Measurements from ENCODE around the gene BLVRA. TPM values are rescaled to one million over a fixed set of nuclear protein-coding genes. Genes with fewer than 3 reads are reported as not detected.
"Not testable (repeated sequence)": the region's sequence is repeated elsewhere in the genome, so short reads cannot be mapped to it uniquely, and the experiment has no call there.

Gene BLVRA
- polyA plus RNA-seq, 12 donors: 21.8 to 37.2 (median 33.6) TPM; not detected in 1

- no peak for DNase-seq
Observed at GRCh38 chr7:43767311-43767710, 8.8 kb downstream of the BLVRA start.

- no peak for DNase-seq
Observed at GRCh38 chr7:43768201-43768886, 9.9 kb downstream of the BLVRA start.

GRCh38 chr7:43768887-43769272, 10.4 kb downstream of the BLVRA start:
- DNase-seq: no peak

- DNase-seq: no peak
Observed at GRCh38 chr7:43769281-43769680, 10.8 kb downstream of the BLVRA start.

GRCh38 chr7:43769791-43770465, 11.4 kb downstream of the BLVRA start:
- DNase-seq: no peak

GRCh38 chr7:43771128-43771527, 12.6 kb downstream of the BLVRA start:
- DNase-seq: no peak

- no peak for DNase-seq
Observed at GRCh38 chr7:43771573-43771972, 13.1 kb downstream of the BLVRA start.

- DNase-seq: not testable (repeated sequence)
Observed at GRCh38 chr7:43773268-43773667, 14.8 kb downstream of the BLVRA start.

GRCh38 chr7:43775255-43775654, 16.8 kb downstream of the BLVRA start:
- DNase-seq: not testable (repeated sequence)

- DNase-seq: not testable (repeated sequence)
Observed at GRCh38 chr7:43778293-43779044, 20.0 kb downstream of the BLVRA start.

- no peak for DNase-seq
Observed at GRCh38 chr7:43779045-43779812, 20.7 kb downstream of the BLVRA start.

GRCh38 chr7:43781726-43782607, 23.5 kb downstream of the BLVRA start:
- DNase-seq: no peak

GRCh38 chr7:43782768-43783555, 24.5 kb downstream of the BLVRA start:
- no peak for DNase-seq

- no peak for DNase-seq
Observed at GRCh38 chr7:43784030-43784584, 25.6 kb downstream of the BLVRA start.

- not testable (repeated sequence) for DNase-seq
Observed at GRCh38 chr7:43784585-43785087, 26.2 kb downstream of the BLVRA start.

GRCh38 chr7:43785420-43785819, 26.9 kb downstream of the BLVRA start:
- DNase-seq: peak; percentile 31

GRCh38 chr7:43787771-43788170, 29.3 kb downstream of the BLVRA start:
- DNase-seq: no peak

- DNase-seq: no peak
Observed at GRCh38 chr7:43790006-43790405, 31.5 kb downstream of the BLVRA start.

- no peak for DNase-seq
Observed at GRCh38 chr7:43790834-43791233, 32.4 kb downstream of the BLVRA start.

GRCh38 chr7:43791665-43792064, 33.2 kb downstream of the BLVRA start:
- DNase-seq: no peak

Data from muscle of arm (tissue), 12 donors.